ENCODE measurements around the gene LRPPRC.

Gene LRPPRC

GRCh38 chr2:43877782-43878464, 117.9 kb downstream of the LRPPRC start:
- Histone ChIP-seq H3K27me3 (ENCODE audit: insufficient read depth, low read length) (no peaks in the 10 kb centered on the region), H3K9me3 (ENCODE audit: low read length) (no peaks in the 10 kb centered on the region), H3K27ac (ENCODE audit: low read depth, low read length, poor library complexity, severe bottlenecking) (no peak overlapping the region), H2AFZ (ENCODE audit: low read length) (no peak overlapping the region), H3K4me1 (ENCODE audit: insufficient read depth, low read length, severe bottlenecking) (no peaks in the 10 kb centered on the region), H3K9ac (ENCODE audit: low read length) (no peak overlapping the region), H3F3A (ENCODE audit: insufficient read depth, low read length) (no peaks in the 10 kb centered on the region), H3K4me3 (ENCODE audit: low read depth, low read length, poor library complexity, severe bottlenecking) (no peak overlapping the region), H3K4me2 (ENCODE audit: low read length) (no peak overlapping the region), H4K20me1 (ENCODE audit: insufficient read depth, low read length) (no peaks in the 10 kb centered on the region), H3K9me2 (ENCODE audit: low read depth, low read length) (no peaks in the 10 kb centered on the region), H3K36me3 (ENCODE audit: insufficient read depth, low read length) (no peaks in the 10 kb centered on the region), H3K79me2 (ENCODE audit: insufficient read depth, low read length) (no peaks in the 10 kb centered on the region)
- peak; percentile 97 for TF ChIP-seq CTCF (IDR thresholded peaks at IDR 0.05; ENCODE audit: low read length)
- no peak for TF ChIP-seq EZH2 (IDR thresholded peaks at IDR 0.05; ENCODE audit: borderline replicate concordance, low read length)

DNA sequence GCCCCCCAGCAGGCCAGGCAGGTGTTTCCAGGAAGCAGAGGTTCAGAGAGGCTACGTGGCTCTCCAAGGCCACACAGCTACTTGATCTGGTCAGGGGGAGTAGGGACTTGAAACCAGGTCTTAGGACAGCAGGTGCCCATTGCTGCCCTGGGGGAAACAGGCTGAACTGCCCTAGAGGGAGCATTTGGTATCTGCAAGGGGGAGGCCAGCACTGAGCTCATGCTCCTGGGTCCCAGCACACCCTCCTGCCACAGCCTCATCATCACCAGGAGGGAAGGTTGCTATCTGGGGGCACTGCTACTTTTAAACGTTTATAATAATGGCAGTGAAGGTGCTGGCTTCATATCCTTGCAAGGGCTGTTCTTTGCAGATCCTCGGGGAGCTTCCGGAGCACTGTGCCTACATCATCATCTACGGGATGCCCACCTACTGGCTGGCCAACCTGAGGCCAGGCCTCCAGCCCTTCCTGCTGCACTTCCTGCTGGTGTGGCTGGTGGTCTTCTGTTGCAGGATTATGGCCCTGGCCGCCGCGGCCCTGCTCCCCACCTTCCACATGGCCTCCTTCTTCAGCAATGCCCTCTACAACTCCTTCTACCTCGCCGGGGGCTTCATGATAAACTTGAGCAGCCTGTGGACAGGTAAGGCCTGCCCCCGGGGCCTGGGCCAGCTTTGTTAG, 120.9 kb downstream of the LRPPRC start:
- no peaks in the 10 kb centered on the region for H3K79me2 ChIP-seq (ENCODE audit: insufficient read depth, low read length)
- no peak overlapping the region for H3K27ac ChIP-seq (ENCODE audit: low read depth, low read length, poor library complexity, severe bottlenecking)
- H3K9me2 ChIP-seq (ENCODE audit: low read depth, low read length): no peaks in the 10 kb centered on the region
- H2AFZ ChIP-seq (ENCODE audit: low read length): no peak overlapping the region
- H3K9ac ChIP-seq (ENCODE audit: low read length): no peak overlapping the region
- TF ChIP-seq EZH2 (IDR thresholded peaks at IDR 0.05; ENCODE audit: borderline replicate concordance, low read length) (no peak), CTCF (IDR thresholded peaks at IDR 0.05; ENCODE audit: low read length) (no peak)
- no peak overlapping the region for H3K4me2 ChIP-seq (ENCODE audit: low read length)
- H3K27me3 ChIP-seq (ENCODE audit: insufficient read depth, low read length): no peaks in the 10 kb centered on the region
- no peaks in the 10 kb centered on the region for H3K9me3 ChIP-seq (ENCODE audit: low read length)
- no peaks in the 10 kb centered on the region for H3K4me1 ChIP-seq (ENCODE audit: insufficient read depth, low read length, severe bottlenecking)
- H3F3A ChIP-seq (ENCODE audit: insufficient read depth, low read length): no peaks in the 10 kb centered on the region
- no peak overlapping the region for H3K4me3 ChIP-seq (ENCODE audit: low read depth, low read length, poor library complexity, severe bottlenecking)
- no peaks in the 10 kb centered on the region for H4K20me1 ChIP-seq (ENCODE audit: insufficient read depth, low read length)
- no peaks in the 10 kb centered on the region for H3K36me3 ChIP-seq (ENCODE audit: insufficient read depth, low read length)

DNA sequence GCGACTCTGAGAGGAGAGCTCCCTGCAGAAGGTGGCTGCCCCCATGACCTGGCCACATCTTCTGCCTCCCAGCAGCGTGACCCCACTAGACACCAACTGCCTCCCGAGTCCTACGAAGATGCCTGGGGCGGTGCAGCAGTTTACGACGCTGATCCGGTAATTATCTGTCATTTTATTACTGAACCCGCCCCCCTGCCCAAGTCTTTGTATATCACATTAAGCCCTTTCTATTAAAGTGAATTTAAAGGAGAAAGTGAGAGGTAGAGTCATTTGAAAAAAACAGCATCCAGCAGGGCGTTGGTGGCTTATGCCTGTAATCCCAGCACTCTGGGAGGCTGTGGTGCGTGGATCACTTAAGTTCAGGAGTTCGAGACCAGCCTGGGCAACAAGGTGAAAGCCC, 123.6 kb downstream of the LRPPRC start:
- Histone ChIP-seq H4K20me1 (ENCODE audit: insufficient read depth, low read length) (no peaks in the 10 kb centered on the region), H3K27me3 (ENCODE audit: insufficient read depth, low read length) (no peaks in the 10 kb centered on the region), H3F3A (ENCODE audit: insufficient read depth, low read length) (no peaks in the 10 kb centered on the region), H3K9ac (ENCODE audit: low read length) (no peak overlapping the region), H3K36me3 (ENCODE audit: insufficient read depth, low read length) (no peaks in the 10 kb centered on the region), H3K27ac (ENCODE audit: low read depth, low read length, poor library complexity, severe bottlenecking) (no peak overlapping the region), H3K4me3 (ENCODE audit: low read depth, low read length, poor library complexity, severe bottlenecking) (no peak overlapping the region), H3K4me2 (ENCODE audit: low read length) (no peak overlapping the region), H3K4me1 (ENCODE audit: insufficient read depth, low read length, severe bottlenecking) (no peaks in the 10 kb centered on the region), H2AFZ (ENCODE audit: low read length) (no peak overlapping the region), H3K79me2 (ENCODE audit: insufficient read depth, low read length) (no peaks in the 10 kb centered on the region), H3K9me2 (ENCODE audit: low read depth, low read length) (no peaks in the 10 kb centered on the region), H3K9me3 (ENCODE audit: low read length) (no peaks in the 10 kb centered on the region)
- TF ChIP-seq CTCF (IDR thresholded peaks at IDR 0.05; ENCODE audit: low read length) (no peak), EZH2 (IDR thresholded peaks at IDR 0.05; ENCODE audit: borderline replicate concordance, low read length) (no peak)

All from OCI-LY1 (cell line).